ENCODE data around the gene POF1B. TPM values are rescaled to one million over a fixed set of nuclear protein-coding genes. Genes with fewer than 3 reads are reported as not detected.

Gene POF1B, protein sequence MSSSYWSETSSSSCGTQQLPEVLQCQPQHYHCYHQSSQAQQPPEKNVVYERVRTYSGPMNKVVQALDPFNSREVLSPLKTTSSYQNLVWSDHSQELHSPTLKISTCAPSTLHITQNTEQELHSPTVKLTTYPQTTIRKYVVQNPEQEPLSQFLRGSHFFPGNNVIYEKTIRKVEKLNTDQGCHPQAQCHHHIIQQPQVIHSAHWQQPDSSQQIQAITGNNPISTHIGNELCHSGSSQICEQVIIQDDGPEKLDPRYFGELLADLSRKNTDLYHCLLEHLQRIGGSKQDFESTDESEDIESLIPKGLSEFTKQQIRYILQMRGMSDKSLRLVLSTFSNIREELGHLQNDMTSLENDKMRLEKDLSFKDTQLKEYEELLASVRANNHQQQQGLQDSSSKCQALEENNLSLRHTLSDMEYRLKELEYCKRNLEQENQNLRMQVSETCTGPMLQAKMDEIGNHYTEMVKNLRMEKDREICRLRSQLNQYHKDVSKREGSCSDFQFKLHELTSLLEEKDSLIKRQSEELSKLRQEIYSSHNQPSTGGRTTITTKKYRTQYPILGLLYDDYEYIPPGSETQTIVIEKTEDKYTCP
- not detected in 2 replicates for total RNA-seq

DNA sequence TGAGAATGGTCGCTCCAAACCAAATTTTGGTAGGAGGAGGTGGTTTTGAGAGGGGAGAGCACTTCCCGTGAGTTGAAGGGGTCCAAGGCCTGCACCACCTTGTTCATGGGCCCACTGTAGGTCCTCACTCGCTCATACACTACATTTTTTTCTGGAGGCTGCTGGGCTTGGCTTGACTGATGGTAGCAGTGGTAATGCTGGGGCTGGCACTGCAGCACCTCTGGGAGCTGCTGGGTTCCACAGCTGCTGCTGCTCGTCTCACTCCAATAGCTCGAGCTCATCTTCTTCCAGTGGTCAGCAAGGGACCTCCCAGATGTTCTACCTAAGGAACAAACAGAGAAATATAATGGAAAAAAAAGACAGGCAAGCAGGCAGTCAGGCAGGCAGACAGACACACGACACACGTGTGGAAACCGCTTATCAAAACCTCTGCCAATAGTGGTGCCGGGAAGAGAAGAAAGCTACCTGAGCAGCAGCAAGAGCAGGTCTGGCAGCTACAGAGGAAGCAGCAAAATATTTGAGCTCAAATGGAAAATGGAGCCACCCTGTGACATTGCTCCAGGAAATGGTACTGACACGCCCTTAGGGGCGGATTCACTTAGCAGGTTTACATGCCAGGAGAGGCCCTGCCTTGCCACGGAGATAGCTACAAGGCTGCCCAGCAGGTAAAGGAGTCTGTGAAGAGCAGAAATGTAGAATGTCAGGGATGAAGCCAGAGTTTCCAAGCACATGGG, at the start of gene POF1B:
TSS of gene POF1B (minus strand) at position 492 of the 734 bp plus-strand sequence. CDS start at position 281, 211 bp downstream.
- TF ChIP-seq, protein P1, sequence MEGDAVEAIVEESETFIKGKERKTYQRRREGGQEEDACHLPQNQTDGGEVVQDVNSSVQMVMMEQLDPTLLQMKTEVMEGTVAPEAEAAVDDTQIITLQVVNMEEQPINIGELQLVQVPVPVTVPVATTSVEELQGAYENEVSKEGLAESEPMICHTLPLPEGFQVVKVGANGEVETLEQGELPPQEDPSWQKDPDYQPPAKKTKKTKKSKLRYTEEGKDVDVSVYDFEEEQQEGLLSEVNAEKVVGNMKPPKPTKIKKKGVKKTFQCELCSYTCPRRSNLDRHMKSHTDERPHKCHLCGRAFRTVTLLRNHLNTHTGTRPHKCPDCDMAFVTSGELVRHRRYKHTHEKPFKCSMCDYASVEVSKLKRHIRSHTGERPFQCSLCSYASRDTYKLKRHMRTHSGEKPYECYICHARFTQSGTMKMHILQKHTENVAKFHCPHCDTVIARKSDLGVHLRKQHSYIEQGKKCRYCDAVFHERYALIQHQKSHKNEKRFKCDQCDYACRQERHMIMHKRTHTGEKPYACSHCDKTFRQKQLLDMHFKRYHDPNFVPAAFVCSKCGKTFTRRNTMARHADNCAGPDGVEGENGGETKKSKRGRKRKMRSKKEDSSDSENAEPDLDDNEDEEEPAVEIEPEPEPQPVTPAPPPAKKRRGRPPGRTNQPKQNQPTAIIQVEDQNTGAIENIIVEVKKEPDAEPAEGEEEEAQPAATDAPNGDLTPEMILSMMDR (conservative IDR thresholded peaks at IDR 0.05; ENCODE audit: low read depth, low read length) = no peak
- no peak for DNase-seq (ENCODE audit: low read depth)
- H3K4me3 ChIP-seq (ENCODE audit: low read depth, low read length) = no peak within 1 kb of the TSS

DNA sequence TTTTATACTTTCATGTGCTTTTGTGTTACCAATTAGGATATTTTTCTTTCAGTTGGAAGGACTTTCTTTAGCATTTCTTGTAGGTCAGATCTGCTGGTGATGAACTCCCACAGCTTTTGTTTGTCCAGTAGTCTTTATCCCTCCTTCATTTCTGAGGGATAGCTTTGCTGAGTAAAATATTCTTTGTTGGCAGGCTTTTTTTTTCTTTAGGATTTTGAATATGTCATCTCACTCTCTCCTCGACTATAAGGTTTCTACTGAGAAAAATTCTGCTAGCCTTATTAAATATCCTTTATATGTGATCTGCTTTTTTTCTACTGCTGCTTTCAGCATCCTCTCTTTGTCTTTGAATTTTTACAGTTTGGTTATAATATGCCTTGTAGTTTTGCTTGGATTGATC, 49.6 kb upstream of the POF1B start:
- DNase-seq (ENCODE audit: low read depth) = no peak
- no peak overlapping the region for H3K4me3 ChIP-seq (ENCODE audit: low read depth, low read length)
- TF ChIP-seq, protein P1 (conservative IDR thresholded peaks at IDR 0.05; ENCODE audit: low read depth, low read length) = no peak

DNA sequence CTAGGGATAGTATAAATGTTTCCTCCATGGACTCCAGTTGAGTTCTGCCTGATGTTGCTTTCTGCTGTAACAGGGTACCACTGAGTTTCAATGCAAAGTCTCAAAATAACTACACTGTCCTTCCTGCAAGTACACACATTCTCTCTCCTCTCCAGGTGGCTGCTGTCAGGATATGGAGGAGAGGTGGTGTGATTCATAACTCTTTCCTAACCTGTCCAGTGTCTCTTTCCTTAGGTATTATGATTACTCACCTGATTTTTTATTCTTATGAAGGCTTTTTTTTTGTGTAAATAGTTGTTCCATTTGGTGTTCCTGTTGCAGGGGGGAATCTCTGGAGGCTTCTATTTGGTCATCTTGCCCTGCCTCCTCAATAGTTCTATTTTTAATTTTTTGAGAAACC, 39.8 kb upstream of the POF1B start:
- DNase-seq (ENCODE audit: low read depth) = no peak
- TF ChIP-seq, protein P1 (conservative IDR thresholded peaks at IDR 0.05; ENCODE audit: low read depth, low read length) = no peak
- H3K4me3 ChIP-seq (ENCODE audit: low read depth, low read length) = no peak overlapping the region

DNA sequence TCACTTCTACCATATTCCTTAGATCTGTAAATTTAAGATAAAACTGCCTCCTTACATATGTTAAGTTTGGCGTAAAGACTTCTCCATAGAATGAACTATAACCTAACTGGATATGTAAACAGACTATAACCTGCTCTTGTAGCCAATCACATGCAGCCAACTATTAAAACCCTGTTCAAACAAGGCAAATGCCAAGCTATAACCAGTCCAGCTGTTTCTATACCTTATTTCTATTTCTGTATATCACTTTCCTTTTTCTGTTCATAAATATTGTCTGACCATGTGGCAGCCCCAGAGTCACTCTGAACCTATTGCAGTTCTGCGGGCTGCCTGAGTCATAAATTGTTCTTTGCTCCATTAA, 12.4 kb upstream of the POF1B start:
- no peak for DNase-seq (ENCODE audit: low read depth)
- TF ChIP-seq, protein P1 (conservative IDR thresholded peaks at IDR 0.05; ENCODE audit: low read depth, low read length) = no peak
- no peak overlapping the region for H3K4me3 ChIP-seq (ENCODE audit: low read depth, low read length)

DNA sequence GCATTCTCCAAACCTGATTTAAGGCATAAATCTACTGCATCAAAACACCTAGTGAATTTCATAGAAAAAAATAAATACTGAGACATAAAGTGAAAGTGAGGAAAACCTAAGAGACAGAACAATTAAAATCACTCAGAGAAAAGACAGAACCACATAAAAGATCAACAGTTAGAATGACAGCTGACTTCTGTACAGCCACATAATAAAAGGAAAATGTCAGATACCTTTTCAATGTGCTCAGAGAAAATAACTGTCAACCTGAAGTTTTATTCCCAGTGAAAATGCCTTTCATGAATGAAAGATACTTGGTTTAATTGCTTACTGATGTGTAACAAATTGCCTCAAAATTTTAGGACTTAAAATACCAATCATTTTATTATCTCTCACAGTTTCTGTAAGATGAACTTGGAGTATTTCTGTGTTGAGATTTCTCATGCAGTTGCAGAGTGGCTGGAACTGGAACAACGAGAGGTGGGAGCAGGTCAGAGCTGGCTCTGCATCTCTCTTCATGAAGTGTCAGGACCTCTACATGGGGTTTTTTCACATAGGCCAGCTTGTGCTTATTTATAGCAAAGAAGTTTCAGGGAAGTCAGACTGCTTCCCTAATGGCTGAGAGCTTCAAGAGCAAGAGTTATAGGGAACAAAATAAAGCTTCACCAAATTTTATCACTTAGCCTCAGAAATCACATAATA, 11.9 kb upstream of the POF1B start:
- no peak overlapping the region for H3K4me3 ChIP-seq (ENCODE audit: low read depth, low read length)
- DNase-seq (ENCODE audit: low read depth) = no peak
- TF ChIP-seq, protein P1 (conservative IDR thresholded peaks at IDR 0.05; ENCODE audit: low read depth, low read length) = no peak

DNA sequence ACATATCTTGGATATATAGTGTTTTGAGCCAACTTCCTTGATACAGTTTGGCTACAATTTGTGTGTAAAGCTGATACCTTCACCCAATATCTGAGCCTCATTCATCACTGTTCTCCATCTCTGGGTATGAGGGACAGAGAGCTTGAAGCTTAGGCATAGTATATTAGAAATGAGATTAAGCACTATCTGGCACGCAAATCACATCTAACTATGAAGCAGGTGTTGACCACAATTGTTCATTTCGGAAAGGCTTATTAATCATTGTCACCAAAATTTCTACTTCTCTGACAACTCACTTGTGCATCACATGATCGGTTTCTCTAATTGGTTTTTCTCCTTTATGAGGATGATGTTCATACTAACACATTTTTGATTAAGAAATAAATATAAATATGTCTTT, 2.1 kb upstream of the POF1B start:
- TF ChIP-seq, protein P1 (conservative IDR thresholded peaks at IDR 0.05; ENCODE audit: low read depth, low read length) = no peak
- H3K4me3 ChIP-seq (ENCODE audit: low read depth, low read length) = no peak overlapping the region
- no peak for DNase-seq (ENCODE audit: low read depth)

Measured in epithelial cell of proximal tubule (primary cell).